SK-N-MC (cell line): Measurements from ENCODE around the gene CPB2.

Source experiments
- EZH2 ChIP-seq: fragments of 200-600 bp; sonication (generic); IDR thresholded peaks from one replicate; pipeline ENCODE4 v1.6.1; 2017; ENCODE audit warnings: antibody characterized with exemption
- FOXP2 ChIP-seq: optimal IDR thresholded peaks from 2 replicates; pipeline ENCODE3; 2011; ENCODE audit warnings: mild to moderate bottlenecking, moderate library complexity; ENCODE audit not compliant: insufficient read depth; ENCODE audit errors: extremely low read length, control extremely low read depth
- POLR2AphosphoS5 ChIP-seq: IDR thresholded peaks from 2 replicates; pipeline ENCODE4 v1.6.1; 2012; ENCODE audit warnings: mild to moderate bottlenecking, low read depth, low read length, borderline replicate concordance

GRCh38 chr13:46097663-46098062 lies 7.2 kb downstream of the CPB2 start:
- no peak for TF ChIP-seq POLR2AphosphoS5
- no peak for TF ChIP-seq EZH2
- no peak for TF ChIP-seq FOXP2
